K562 (cell line): ENCODE measurements around the gene COPE. TPM values are rescaled to one million over a fixed set of nuclear protein-coding genes. Genes with fewer than 3 reads are reported as not detected.

Experiments used
- BHLHE40 ChIP-seq: IDR thresholded peaks from 2 replicates; pipeline ENCODE4 v1.6.1; 2011; ENCODE audit warnings: low read length, improper control_type of control experiment
- DNMT1 ChIP-seq: fragments of 450-650 bp; IDR thresholded peaks from 2 replicates; pipeline ENCODE4 v1.6.1; 2016; ENCODE audit warnings: antibody characterized with exemption, mild to moderate bottlenecking
- EGR1 ChIP-seq: fragments of 450-650 bp; conservative IDR thresholded peaks from 2 replicates; pipeline ENCODE4 v1.6.1; 2017; ENCODE audit warnings: mild to moderate bottlenecking
- HMGN3 ChIP-seq: IDR thresholded peaks from 2 replicates; pipeline ENCODE4 v1.6.1; 2011; ENCODE audit warnings: borderline replicate concordance, low read depth, mild to moderate bottlenecking, mixed read lengths, low read length; ENCODE audit not compliant: insufficient read length; ENCODE audit errors: extremely low read depth
- ZFX ChIP-seq: sonication (generic); formaldehyde crosslinking; IDR thresholded peaks from 2 replicates; pipeline ENCODE4 v1.8.0; 2022; ENCODE audit warnings: mild to moderate bottlenecking, missing genetic modification reagents, moderate library complexity
- ZNF253 ChIP-seq: fragments of 250-450 bp; sonication (Bioruptor Pico); conservative IDR thresholded peaks from 2 replicates; pipeline ENCODE4 v1.6.1; 2021; ENCODE audit warnings: mild to moderate bottlenecking
- polyA plus RNA-seq, 8 experiments: library from polyadenylated mRNA; depleted of rRNA in 4 of 8; stranded (reverse) in 5 of 8; unstranded in 3 of 8; fragments of >200 nt; fragmentation: Nextera tagmentation in 2 of 8; fragmentation: Illumina TruSeq in 1 of 8; extraction: Ambion mirVana in 2 of 8; extraction: Trizol in 1 of 8; gene quantifications; 2 replicates each; pipeline versions ENCODE4 v1.2.1 to v1.2.3, GENCODE V29; 2011 to 2014; ENCODE audit warnings: inconsistent platforms in 1 of 8, missing spikeins in 1 of 8
- total RNA-seq, 7 experiments: library from RNA; depleted of rRNA in 6 of 7; stranded (reverse); fragments of >200 nt in 6 of 7; fragmentation: Illumina TruSeq in 2 of 7; extraction: Trizol in 2 of 7; gene quantifications; 2 replicates each; pipeline versions ENCODE4 v1.2.1 to v1.2.3, GENCODE V29; 2011 to 2021; ENCODE audit warnings: low replicate concordance in 1 of 7
- TF ChIP-seq, protein P1 (sequence below): sonication (generic); formaldehyde crosslinking; IDR thresholded peaks from 2 replicates; pipeline ENCODE4 v1.9.0; 2022; ENCODE audit warnings: mild to moderate bottlenecking, missing genetic modification reagents
- TF ChIP-seq, protein P2 (sequence below): IDR thresholded peaks from 2 replicates; pipeline ENCODE4 v1.6.1; 2014; ENCODE audit warnings: antibody characterized with exemption
- TF ChIP-seq, protein P3 (sequence below): fragments of 450-650 bp; formaldehyde crosslinking; IDR thresholded peaks from 2 replicates; pipeline ENCODE4 v1.4.0; 2020; ENCODE audit warnings: mild to moderate bottlenecking, moderate library complexity
- TF ChIP-seq, protein P4 (sequence below): fragments of 200-800 bp; sonication (Bioruptor generic); IDR thresholded peaks from 2 replicates; pipeline ENCODE4 v1.6.1; 2017; ENCODE audit warnings: missing genetic modification characterization, missing compliant biosample characterization

COPE gene
- total and polyA plus RNA-seq, 9 of the 15 experiments (the other 6 are each of a cell fraction or from before 2014, with no cell fraction given), result 5.8 to 273 (median 147) TPM

DNA sequence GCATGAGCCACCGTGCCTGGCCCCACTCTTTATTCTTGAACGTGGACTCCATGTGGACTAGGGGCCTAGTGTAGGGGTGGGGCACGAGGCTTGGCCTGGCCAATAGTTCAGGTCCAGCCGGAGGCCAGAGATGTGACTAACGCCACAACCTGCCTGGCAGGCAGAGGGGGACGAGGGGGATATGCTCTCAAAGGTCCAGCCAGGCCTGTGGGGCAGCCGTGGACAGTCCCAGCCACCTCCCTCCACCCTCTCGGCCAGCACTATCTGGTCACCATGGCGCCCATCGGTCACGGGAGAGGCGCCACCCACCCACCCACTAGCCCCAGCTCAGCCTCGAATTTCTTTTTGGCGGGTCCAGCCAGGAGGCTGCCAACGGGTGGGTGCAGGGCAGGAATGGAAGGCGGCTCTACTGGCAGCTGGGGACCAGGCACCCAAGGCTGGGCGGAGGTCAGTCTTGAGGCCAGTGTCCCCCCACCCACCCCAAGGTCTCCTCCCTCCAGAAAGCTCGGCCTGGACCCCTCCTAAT, 21.0 kb downstream of the COPE start (continued):
- TF ChIP-seq ZFX (CRISPR knock-in tag) (peak; percentile 71), ZNF253 (CRISPR knock-in tag) (no peak), BHLHE40 (peak; percentile 93), HMGN3 (peak; percentile 47), EGR1 (peak; percentile 67), DNMT1 (no peak)
- TF ChIP-seq, protein P1, sequence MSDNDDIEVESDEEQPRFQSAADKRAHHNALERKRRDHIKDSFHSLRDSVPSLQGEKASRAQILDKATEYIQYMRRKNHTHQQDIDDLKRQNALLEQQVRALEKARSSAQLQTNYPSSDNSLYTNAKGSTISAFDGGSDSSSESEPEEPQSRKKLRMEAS, result peak; percentile 77
- TF ChIP-seq, protein P2, sequence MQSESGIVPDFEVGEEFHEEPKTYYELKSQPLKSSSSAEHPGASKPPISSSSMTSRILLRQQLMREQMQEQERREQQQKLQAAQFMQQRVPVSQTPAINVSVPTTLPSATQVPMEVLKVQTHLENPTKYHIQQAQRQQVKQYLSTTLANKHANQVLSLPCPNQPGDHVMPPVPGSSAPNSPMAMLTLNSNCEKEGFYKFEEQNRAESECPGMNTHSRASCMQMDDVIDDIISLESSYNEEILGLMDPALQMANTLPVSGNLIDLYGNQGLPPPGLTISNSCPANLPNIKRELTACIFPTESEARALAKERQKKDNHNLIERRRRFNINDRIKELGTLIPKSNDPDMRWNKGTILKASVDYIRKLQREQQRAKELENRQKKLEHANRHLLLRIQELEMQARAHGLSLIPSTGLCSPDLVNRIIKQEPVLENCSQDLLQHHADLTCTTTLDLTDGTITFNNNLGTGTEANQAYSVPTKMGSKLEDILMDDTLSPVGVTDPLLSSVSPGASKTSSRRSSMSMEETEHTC, result peak; percentile 72; the same call in 1 of the 2 replicates
- TF ChIP-seq, protein P3, sequence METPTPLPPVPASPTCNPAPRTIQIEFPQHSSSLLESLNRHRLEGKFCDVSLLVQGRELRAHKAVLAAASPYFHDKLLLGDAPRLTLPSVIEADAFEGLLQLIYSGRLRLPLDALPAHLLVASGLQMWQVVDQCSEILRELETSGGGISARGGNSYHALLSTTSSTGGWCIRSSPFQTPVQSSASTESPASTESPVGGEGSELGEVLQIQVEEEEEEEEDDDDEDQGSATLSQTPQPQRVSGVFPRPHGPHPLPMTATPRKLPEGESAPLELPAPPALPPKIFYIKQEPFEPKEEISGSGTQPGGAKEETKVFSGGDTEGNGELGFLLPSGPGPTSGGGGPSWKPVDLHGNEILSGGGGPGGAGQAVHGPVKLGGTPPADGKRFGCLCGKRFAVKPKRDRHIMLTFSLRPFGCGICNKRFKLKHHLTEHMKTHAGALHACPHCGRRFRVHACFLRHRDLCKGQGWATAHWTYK, result peak; percentile 44; the same call in 1 of the 2 replicates
- TF ChIP-seq, protein P4, sequence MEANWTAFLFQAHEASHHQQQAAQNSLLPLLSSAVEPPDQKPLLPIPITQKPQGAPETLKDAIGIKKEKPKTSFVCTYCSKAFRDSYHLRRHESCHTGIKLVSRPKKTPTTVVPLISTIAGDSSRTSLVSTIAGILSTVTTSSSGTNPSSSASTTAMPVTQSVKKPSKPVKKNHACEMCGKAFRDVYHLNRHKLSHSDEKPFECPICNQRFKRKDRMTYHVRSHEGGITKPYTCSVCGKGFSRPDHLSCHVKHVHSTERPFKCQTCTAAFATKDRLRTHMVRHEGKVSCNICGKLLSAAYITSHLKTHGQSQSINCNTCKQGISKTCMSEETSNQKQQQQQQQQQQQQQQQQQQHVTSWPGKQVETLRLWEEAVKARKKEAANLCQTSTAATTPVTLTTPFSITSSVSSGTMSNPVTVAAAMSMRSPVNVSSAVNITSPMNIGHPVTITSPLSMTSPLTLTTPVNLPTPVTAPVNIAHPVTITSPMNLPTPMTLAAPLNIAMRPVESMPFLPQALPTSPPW (CRISPR knock-in tag), result peak; percentile 57; the same call in 1 of the 2 replicates
